ENCODE data around the gene MACIR.
"Not testable (repeated sequence)": the region's sequence is repeated elsewhere in the genome, so short reads cannot be mapped to it uniquely, and the experiment has no call there.

The MACIR gene

GRCh38 chr5:103258368-103258956 is at the start of gene MACIR:
Gene MACIR (plus strand): TSS chr5:103258763. CDS start chr5:103275920, 17,157 bp downstream.
- FAIRE-seq, result peak; percentile 41

GRCh38 chr5:103209065-103209464 is 49.5 kb upstream of the MACIR start:
- no peak for FAIRE-seq

GRCh38 chr5:103210952-103211351 is 47.6 kb upstream of the MACIR start:
- no peak for FAIRE-seq

- FAIRE-seq, result no peak
These were observed 46.7 kb upstream of the MACIR start for GRCh38 chr5:103211576-103212561.

GRCh38 chr5:103216137-103216536 is 42.4 kb upstream of the MACIR start:
- FAIRE-seq, result no peak

GRCh38 chr5:103216697-103217096 is 41.9 kb upstream of the MACIR start:
- no peak for FAIRE-seq

GRCh38 chr5:103217101-103217500 is 41.5 kb upstream of the MACIR start:
- no peak for FAIRE-seq

- FAIRE-seq, result no peak
These were observed 40.4 kb upstream of the MACIR start for GRCh38 chr5:103218164-103218563.

GRCh38 chr5:103219074-103219473 is 39.5 kb upstream of the MACIR start:
- not testable (repeated sequence) for FAIRE-seq

- no peak for FAIRE-seq
These were observed 35.3 kb upstream of the MACIR start for GRCh38 chr5:103223031-103223955.

- FAIRE-seq, result no peak
These were observed 34.3 kb upstream of the MACIR start for GRCh38 chr5:103224118-103224893.

- FAIRE-seq, result no peak
These were observed 33.7 kb upstream of the MACIR start for GRCh38 chr5:103224894-103225246.

- no peak for FAIRE-seq
These were observed 30.5 kb upstream of the MACIR start for GRCh38 chr5:103228061-103228460.

GRCh38 chr5:103228588-103228987 is 30.0 kb upstream of the MACIR start:
- FAIRE-seq, result no peak

GRCh38 chr5:103232393-103232999 is 26.1 kb upstream of the MACIR start:
- FAIRE-seq, result peak; percentile 68

GRCh38 chr5:103234239-103234975 is 24.2 kb upstream of the MACIR start:
- no peak for FAIRE-seq

GRCh38 chr5:103235891-103236290 is 22.7 kb upstream of the MACIR start:
- FAIRE-seq, result peak; percentile 41

- peak; percentile 92 for FAIRE-seq
These were observed 20.8 kb upstream of the MACIR start for GRCh38 chr5:103237778-103238177.

- no peak for FAIRE-seq
These were observed 14.9 kb upstream of the MACIR start for GRCh38 chr5:103243665-103244064.

- no peak for FAIRE-seq
These were observed 14.2 kb upstream of the MACIR start for GRCh38 chr5:103244398-103244797.

GRCh38 chr5:103245761-103246160 is 12.8 kb upstream of the MACIR start:
- FAIRE-seq, result no peak
